ENCODE data around the gene ARG2. TPM values are rescaled to one million over a fixed set of nuclear protein-coding genes. Genes with fewer than 3 reads are reported as not detected.

Gene ARG2
- total RNA-seq, 1 experiment from 2014 or later, result 35.2 TPM

DNA sequence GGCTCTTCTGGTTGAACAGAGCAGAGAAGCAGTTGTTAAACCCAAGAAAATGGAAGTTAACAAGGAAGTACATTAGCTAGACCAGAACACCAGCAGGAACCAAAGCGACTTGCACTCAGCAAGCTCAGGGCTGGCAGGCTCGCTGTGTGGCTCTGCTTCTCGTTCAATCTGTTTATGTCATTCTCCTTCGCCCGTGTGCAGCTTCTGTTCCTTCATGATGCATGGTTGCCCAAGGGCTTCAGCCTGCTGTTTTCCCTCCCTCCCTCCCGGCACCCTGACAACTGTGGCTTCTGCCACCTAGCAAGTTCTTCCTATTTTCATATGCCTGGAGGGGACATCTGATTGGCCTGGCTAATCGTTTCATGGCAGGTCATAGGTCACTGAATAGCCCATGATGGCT lies 44.9 kb upstream of the ARG2 start:
- Histone ChIP-seq H2BK20ac (ENCODE audit: low read depth, low read length, poor library complexity, severe bottlenecking) (no peak overlapping the region), H3K9ac (ENCODE audit: extremely low read depth, insufficient read length, low read length) (no peak overlapping the region), H3K27me3 (ENCODE audit: insufficient read depth, low read length) (no peaks in the 10 kb centered on the region), H3K23me2 (ENCODE audit: insufficient read length, low read depth, low read length, poor library complexity, severe bottlenecking) (no peaks in the 10 kb centered on the region), H3K18ac (ENCODE audit: insufficient read length, low read depth, low read length) (no peak overlapping the region), H2BK5ac (ENCODE audit: insufficient read length, low read length) (no peak overlapping the region), H4K5ac (ENCODE audit: insufficient read length, low read depth, low read length) (no peak overlapping the region), H3T11ph (ENCODE audit: low read length) (no peak overlapping the region), H3K27ac (ENCODE audit: insufficient read length, low read depth, low read length) (no peak overlapping the region), H4K8ac (replicated peaks; ENCODE audit: insufficient read length, low read depth, low read length) (no peak overlapping the region), H3K23ac (ENCODE audit: insufficient read length, low read depth, low read length) (no peak overlapping the region), H3K14ac (ENCODE audit: insufficient read depth, low read length) (no peak overlapping the region), H3K79me1 (ENCODE audit: insufficient read depth, low read depth, low read length, poor library complexity, severe bottlenecking) (no peaks in the 10 kb centered on the region), H3K9me3 (ENCODE audit: control insufficient read depth, low read depth, low read length) (no peaks in the 10 kb centered on the region), H4K20me1 (ENCODE audit: control insufficient read depth, insufficient read depth, insufficient read length) (no peaks in the 10 kb centered on the region), H2BK12ac (ENCODE audit: insufficient read length, low read depth, low read length) (no peak overlapping the region), H2BK15ac (ENCODE audit: low read depth, low read length) (no peak overlapping the region), H3K4ac (ENCODE audit: low read depth, low read length) (no peak overlapping the region), H4K91ac (ENCODE audit: insufficient read length, low read depth, low read length) (no peak overlapping the region), H3K56ac (ENCODE audit: insufficient read length, low read depth, low read length) (no peak overlapping the region), H3K4me1 (ENCODE audit: insufficient read depth, low read length) (no peaks in the 10 kb centered on the region), H2AFZ (ENCODE audit: low read length) (no peak overlapping the region), H3K4me2 (ENCODE audit: insufficient read depth, insufficient read length, low read length) (no peak overlapping the region), H2BK120ac (ENCODE audit: low read depth, low read length, poor library complexity, severe bottlenecking) (no peak overlapping the region), H2AK5ac (ENCODE audit: insufficient read length, low read length) (no peak overlapping the region), H3K79me2 (ENCODE audit: insufficient read depth, low read length) (no peaks in the 10 kb centered on the region)
- Mint-ChIP-seq H3K4me3 (no peak overlapping the region), H3K9me3 (no peaks in the 10 kb centered on the region), H3K27me3 (ENCODE audit: low read depth) (no peaks in the 10 kb centered on the region), H3K36me3 (ENCODE audit: insufficient read depth in 1 of 3, low read depth in 3 of 3) (peaks cover 5 to 50% (median 31%) of the 10 kb centered on the region in 3 experiments; a peak in 6 of 7 replicates), H3K27ac (no peak overlapping the region), H3K4me1 (peaks cover 2 to 3% of the 10 kb centered on the region in 2 experiments; a peak in 3 of 4 replicates)
- TF ChIP-seq, protein P1, sequence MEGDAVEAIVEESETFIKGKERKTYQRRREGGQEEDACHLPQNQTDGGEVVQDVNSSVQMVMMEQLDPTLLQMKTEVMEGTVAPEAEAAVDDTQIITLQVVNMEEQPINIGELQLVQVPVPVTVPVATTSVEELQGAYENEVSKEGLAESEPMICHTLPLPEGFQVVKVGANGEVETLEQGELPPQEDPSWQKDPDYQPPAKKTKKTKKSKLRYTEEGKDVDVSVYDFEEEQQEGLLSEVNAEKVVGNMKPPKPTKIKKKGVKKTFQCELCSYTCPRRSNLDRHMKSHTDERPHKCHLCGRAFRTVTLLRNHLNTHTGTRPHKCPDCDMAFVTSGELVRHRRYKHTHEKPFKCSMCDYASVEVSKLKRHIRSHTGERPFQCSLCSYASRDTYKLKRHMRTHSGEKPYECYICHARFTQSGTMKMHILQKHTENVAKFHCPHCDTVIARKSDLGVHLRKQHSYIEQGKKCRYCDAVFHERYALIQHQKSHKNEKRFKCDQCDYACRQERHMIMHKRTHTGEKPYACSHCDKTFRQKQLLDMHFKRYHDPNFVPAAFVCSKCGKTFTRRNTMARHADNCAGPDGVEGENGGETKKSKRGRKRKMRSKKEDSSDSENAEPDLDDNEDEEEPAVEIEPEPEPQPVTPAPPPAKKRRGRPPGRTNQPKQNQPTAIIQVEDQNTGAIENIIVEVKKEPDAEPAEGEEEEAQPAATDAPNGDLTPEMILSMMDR (conservative IDR thresholded peaks at IDR 0.05), result no peak
- no CpG with 5 or more reads among the region's 7 CpGs for WGBS (ENCODE audit: extremely low coverage, insufficient read length, low lambda C conversion rate)
- DNase-seq, result no peak
